ENCODE data around the gene CPM.
A peak's percentile ranks its signal among the peaks of the same experiment; 100 is the strongest.

The CPM gene

DNA sequence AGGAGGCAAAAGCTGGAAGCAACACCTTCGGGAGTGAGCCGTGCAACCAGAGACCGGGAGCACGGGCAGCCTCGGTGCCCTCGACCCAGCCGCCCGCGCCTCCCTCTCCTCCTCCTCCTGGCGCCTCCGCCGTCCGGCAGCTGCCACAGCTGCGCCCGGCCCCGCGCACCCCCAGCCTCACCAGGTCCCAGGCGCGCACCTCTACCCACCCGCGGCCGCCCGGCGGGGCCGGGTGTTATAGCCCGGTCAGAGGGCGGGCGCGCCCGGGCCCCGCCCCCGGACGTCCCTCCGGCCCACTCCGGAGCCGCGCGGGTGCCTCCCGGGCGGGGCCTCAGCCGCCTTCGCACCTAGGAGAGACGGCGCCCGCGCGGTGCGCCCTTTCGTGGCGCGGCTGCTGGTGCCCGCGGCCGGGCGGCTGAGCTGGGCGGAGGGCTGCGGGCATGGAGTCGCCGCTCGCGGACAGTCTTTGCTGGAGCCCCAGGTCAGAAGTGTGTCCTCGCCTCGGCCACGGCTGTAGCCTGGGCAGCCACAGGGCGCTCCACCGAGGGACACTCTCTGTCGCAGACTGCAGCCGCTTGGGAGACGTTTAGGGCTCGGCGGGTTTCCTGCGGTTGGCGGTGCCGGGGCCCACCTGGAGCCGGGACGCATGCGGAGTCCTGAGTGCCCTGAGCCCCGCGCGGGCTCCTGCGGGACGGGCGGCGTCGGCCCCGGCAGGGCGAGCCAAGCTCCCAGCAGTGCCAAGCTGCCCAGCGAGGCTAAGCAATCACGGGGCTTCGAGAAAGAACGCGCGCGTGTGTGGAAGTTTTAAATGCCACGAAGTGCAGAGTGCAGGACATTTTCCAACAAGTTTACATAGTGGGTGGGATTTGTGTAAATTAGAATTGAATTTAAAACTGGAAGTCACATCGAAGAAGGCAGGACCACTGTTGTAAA is at the start of gene CPM:
CPM (minus strand) TSS at position 211 of the 933 bp plus-strand sequence. CDS start 334 bp downstream, outside the sequence.
- peak; percentile 63 for DNase-seq (ENCODE audit: low read depth)

GRCh38 chr12:68981516-68981915 is 48.5 kb upstream of the CPM start:
- peak; percentile 68 for DNase-seq (ENCODE audit: low read depth)

DNA sequence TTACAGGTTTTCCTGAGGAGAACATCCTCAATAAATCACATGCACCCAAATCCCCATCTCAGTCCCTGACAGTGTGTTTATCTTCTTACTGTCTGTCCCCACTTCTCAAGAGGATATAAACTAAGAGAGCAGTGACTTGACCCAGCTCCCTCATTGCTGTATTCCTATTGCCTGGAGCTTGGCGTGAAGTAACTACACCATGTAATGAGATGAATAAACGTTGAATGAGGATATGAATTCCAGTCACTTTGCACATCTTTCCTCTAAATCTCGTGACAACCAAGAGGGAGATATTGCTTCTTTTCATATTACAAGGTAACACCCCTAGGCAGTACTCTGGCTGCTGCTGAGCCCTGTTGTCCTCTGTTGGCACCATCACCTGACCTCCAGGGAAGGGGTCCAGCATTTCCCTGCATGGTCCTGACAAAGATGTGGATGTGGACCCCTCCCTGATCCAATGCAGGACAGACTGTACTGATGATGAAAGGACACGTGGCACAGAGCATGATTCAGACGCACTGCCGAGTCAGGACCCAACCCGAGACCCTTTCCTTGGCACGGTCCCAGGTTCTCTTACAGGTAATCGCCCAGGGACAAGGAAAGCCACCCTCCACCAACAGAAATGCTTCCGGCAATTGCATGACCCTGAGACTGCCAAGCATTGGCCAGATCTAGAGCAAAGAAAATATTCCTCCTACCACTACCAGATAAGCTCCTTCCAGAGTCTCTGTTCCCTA is 47.7 kb upstream of the CPM start:
- no peak for DNase-seq (ENCODE audit: low read depth)

DNA sequence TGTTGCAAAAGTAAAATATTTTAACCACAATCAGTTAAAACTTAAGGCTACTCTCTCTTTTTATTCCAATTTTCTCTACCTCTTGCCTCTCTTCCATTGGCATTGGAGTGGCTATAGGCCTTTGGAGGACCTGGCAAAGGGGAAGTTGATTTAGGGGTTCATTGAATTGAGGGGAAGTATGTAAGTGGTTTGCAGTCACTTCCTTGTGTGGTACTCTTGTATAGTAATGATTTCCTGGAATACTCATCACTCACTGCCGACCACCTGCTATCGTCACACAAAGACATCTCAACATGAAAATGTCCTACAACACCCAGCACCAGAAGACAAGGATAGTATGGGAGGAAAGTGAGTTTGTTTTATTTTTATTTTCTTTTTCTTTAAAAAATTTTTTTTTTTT is 45.7 kb upstream of the CPM start:
- DNase-seq (ENCODE audit: low read depth) = no peak

DNA sequence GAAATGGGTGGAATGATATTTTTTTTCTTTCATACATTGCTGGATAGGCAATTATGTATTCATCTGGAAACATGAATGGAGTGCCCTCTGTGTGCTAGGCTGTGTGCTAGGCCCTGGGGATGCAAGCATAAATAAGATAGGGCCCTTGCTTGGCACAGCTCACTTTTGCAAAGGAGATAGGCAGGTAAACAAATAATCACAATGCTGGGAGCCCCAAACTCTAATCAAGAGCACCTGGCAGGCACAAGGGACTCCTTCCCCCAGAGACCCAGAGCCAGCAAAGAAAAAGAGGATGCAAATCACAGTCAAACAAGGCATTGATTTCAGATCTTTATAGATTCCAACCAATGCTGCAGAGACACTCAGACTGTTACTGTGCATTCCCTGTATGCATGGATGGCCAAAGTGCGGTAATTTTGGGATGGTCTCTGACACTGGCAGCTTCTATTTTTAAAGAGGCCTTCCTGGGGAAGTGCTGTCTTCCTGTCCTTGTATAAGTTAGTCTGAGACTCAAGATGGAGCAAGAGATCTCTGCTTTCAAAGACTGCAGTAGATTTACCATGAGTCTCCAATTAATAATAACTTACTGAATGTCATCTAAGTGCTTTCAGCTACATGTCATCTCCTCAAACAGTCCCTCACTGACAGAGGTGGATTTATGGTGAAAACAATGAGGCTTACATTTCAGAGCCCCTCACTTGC is 45.1 kb upstream of the CPM start:
- no peak for DNase-seq (ENCODE audit: low read depth)

DNA sequence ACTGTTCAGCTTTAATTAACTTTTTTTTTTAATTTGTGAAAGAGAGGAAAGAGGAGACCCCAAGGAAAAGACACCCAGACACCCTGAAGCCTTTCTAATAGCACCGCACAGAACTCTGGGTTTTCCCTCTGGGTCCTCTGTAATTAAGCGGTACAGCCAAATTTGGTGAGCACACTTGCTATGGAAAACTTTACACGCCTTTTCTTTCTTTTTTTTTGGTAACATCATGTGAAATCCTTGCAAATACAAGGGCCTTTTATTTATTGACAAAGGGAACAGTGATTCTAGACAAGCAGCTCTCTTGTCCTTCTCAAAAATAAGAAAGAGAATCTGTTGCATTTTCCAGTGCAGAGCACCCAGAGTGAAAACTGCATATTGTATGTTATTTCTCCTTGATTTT is 44.4 kb upstream of the CPM start:
- DNase-seq (ENCODE audit: low read depth) = no peak

DNA sequence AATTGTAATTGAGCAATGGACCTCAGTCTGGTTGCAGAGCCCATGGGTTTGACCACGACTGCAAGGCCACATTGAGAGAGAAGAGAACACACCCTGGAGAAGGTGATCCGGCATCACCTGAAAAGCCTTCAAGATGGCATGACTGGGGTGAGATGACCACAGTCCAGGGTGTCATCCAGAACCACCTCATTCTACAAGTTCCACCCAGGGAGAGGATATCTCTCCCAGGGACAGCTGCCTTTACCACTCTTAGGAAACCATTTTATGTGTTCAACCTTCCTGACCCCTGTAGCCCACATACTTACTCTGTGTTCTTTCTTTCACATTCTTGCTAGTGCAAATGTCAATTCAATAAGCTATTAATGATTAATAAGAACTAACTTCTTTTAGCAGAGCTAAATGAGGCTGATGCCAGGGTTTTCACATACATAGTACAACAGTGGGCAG is 43.4 kb upstream of the CPM start:
- DNase-seq (ENCODE audit: low read depth) = no peak

- DNase-seq (ENCODE audit: low read depth) = no peak
Observed at GRCh38 chr12:68975811-68976210, 42.8 kb upstream of the CPM start.

- peak; percentile 10 for DNase-seq (ENCODE audit: low read depth)
Observed at GRCh38 chr12:68972595-68972994, 39.6 kb upstream of the CPM start.

DNA sequence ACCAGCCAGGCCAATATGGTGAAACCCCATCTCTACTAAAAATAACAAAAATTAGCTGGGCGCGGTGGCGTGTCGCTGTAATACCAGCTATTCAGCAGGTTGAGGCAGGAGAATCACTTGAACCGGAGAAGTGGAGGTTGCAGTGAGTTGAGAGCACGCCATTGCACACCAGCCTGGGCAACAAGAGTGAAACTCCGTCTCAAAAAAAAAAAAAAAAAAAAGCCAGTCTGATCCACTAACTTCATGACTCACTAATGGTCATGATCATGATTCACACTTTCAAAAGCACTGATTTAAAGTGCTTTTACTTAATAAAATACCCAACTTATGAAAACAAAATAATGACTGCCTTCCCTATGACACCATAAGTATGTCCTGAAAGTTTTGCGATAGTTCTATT is 38.4 kb upstream of the CPM start:
- peak; percentile 85 for DNase-seq (ENCODE audit: low read depth)

DNA sequence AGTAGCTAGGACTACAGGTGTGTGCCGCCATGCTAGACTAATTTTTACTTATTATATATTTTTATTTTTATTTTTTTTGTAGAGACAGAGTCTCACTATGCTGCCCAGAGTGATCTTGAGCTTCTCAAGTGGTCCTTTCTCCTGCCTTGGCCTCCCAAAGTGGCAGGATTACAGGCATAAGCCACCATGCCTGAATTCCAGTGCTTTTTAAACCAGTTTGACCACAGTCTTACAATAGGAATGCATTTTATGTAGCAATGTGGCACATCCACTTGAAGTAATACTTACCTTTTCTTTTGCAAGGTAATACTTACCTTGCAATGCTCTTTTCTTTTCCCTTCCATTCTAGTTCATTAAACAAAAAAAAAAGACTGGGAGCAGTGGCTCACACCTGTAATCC is 38.0 kb upstream of the CPM start:
- DNase-seq (ENCODE audit: low read depth) = no peak

DNA sequence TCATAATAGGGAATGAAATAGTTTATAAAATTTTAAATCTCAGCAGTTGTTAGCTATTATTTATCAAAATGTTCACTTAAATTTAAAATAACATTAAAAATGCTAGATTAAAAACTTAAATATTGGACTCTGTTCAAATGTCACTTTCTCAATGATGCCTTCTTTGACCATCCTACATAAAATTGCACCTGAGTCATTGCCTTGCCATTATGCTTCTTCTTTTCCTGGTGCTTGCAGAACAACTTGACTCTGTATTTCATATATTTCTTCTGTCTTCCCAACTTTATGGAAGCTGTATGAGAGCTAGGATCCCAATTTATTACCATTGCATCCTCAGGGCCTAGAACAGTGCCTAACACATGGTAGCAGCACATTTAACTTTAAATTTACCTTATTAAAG is 37.3 kb upstream of the CPM start:
- no peak for DNase-seq (ENCODE audit: low read depth)

DNA sequence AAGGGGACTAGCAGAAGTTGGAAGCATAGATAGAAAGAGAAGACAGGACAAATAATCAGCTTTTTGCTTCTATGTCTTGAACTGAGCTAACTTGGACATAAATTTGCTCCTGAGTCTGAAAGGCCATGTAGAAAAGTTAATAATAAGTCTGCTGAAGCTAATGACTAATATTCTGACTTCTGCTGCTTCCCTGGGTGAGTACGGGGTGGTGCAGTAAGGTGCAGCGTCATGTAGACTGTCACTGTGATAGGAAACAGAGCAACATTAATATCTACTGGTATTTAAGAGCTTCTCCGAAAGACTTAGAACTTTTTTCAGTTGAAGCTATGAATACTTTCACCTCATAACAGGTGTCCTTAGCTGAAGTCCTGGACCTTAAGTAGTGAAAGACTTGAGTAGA is 34.1 kb upstream of the CPM start:
- no peak for DNase-seq (ENCODE audit: low read depth)

DNA sequence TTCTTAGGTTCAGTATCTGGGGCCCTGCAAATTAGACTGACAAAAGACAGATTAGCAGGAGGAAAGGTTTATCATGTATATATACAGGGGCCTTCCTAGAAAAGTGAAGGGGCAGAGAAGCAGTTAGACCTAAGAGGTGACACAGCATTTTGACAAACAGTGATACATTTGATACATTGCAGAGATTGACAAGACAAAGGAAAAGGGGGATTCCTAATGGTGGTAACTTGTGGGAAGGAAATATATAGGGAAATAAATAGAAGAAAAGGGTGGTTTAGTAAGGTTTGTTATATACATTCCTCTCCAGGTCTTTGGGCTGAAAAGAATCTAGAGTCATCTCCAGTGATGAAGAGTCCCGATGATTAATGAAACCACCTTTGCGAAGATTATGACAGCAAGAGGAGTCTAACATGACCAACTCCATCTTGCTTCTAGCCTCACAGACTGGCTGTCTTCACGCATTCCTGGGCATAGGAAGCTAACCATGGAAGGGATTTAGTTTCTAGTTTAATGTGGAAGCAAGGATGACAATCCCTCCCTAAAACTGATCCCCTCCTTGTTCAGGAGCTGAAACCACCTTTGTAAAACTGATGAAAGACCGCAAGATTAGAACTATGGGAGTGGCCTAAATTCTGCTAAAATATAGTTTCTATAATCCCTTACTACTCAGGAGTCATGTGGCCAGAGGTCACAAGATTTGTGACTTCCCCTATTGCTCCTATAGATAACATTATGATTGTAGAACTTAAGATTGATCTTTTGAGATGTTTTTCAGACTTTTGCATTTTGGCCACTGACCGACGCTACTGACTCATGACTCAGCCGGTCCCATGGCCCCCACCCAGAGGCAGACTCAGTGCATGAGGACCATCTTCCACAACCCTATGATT is 31.1 kb upstream of the CPM start:
- no peak for DNase-seq (ENCODE audit: low read depth)

DNA sequence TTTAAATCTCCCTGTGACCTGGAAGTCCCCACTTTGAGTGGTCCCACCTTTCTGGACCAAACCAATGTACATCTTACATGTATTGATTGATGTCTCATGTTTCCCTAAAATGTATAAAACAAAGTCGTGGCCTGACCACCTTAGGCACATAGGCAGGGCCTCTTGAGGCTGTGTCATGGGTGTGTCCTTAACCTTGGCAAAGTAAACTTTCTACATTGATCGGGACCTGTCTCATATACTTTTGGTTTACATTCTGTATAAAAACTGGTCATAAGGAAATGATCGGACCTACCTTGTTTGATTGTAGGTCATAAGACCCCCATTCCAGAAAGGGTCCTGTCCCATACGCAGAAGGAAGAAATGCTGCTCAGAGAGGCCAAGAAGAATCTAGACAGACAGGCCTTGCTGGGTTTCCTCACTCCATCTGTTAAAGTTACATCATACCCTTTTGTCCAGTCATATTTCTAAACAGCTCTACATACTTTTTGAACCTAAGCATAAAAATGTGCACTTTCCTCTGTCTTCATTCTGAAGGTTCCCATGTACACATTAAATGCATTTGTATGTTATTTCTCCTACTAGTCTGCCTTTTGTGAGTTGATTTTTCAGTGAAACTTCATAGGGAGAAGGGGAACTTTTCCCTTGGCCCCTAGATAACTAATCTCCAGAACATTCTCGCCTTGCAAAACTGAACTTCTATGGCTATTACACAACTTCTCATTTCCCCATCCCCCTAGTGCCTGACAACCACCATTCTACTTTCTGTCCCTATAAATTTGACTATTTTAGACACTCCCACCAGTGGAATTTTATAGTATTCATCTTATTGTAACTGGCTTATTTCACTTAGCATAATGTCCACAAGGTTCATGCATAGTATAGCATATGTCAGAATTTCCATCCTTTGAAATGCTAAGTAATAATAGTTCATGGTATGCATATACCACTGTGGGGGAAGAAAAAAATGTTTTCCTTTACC is 30.2 kb upstream of the CPM start:
- DNase-seq (ENCODE audit: low read depth) = no peak

GRCh38 chr12:68959891-68960464 is 27.0 kb upstream of the CPM start:
- DNase-seq (ENCODE audit: low read depth) = no peak

DNA sequence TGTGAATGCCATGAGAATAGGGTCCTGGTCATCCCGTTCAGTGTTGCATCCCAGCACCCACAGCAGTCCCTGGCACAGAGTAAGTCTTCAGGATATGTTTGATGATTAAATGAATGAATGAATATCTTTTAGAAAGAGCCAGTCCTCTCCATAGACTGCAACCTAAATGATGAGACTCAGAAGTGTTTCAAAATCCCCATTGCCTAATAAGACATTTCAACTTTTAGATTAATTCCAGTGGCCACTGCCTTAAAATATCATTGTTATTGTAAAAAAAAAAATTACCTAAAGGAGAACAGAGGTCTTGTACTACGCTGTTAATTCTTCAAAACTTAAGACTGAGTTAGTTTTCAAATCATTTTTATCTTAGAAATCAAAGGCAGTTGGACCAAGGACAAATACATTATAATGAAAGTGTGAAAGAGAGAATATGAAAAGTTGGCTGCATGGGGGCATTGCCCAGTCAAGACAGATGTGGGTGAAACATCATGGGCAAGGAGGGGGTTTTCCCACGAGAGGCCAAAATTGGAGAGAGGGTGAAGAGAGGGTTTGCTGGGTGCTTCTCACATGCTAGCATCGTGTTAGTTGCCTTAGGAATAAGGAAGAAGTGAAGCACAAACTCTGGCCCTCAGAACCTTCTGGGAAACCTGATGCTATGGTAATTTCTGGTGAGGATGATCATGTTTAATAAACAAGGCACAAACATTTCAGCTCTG is 26.3 kb upstream of the CPM start:
- no peak for DNase-seq (ENCODE audit: low read depth)

DNA sequence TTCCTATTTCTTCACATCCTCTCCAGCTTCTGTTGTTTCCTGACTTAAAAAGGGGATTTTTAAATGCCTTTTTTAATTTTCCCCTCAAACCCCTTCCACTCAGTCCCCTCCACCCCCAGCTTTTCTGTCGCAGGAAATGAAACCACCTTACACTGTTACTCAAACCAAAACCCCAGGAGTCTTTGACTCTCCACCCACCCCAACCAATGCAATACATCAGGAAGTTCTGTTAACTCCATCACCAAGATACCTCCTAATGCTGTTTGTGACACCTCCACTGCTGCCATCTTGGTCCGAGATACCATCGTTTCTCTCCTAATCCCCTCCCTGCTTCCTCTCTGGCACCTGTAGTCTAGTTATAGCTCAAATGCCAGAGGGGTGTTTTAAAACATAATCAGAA is 25.4 kb upstream of the CPM start:
- DNase-seq (ENCODE audit: low read depth) = no peak

- no peak for DNase-seq (ENCODE audit: low read depth)
Observed at GRCh38 chr12:68957273-68957672, 24.3 kb upstream of the CPM start.

Data from ELR (cell line).